ENCODE results near the gene CPEB3.

DNA sequence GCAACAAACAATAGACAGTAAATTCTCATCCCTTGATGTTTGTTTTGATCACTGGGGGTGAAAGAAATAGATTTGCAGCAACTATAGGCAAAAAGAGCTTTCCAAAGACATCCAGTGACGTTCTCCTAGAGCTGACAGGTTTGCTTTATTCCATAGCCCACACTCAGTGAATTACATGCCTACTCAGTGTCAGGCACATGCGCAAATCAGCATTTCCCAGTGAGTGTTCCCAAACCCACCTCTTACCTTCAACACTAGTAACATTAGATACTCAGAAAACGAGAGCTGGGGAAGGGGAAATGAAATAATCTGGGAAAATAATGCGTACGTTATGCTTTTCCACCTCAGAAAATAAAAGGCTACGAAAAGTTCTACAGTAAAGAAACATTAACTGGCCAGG lies 144.1 kb downstream of the CPEB3 start:
- TF ChIP-seq CTCF (conservative IDR thresholded peaks at IDR 0.05): no peak
- TF ChIP-seq ZFX (IDR thresholded peaks at IDR 0.05): no peak
